GM21619 (cell line): Measurements from ENCODE around the gene RBM22.

Source experiments
- ATAC-seq: cut with Tn5 transposase; IDR thresholded peaks from one replicate; pipeline ENCODE4 v1.9.1; 2021; ENCODE audit not compliant: unreplicated experiment

RBM22 gene

DNA sequence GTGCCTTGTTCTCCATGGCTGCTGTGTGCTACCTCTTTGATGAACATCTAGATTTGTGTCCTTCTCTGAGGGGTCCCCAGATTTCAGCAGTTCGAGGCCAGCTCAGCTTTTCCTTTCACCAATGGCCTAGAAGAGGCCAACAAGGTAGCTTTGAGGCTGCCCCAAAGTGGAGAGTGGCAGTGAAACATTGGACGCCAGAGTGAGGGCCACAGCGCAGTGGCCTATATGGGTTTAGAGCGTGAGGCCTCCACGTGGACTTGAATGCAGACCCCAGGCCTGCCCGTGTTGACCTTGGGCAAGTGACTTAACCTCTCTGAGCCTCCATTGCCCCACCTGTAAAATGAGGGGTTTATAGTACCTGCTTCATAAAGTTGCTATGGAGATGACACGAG, 28.0 kb downstream of the RBM22 start:
- no peak for ATAC-seq

- no peak for ATAC-seq
Observed at GRCh38 chr5:150672237-150672883, 28.5 kb downstream of the RBM22 start.

GRCh38 chr5:150671509-150672236, 29.2 kb downstream of the RBM22 start:
- no peak for ATAC-seq

DNA sequence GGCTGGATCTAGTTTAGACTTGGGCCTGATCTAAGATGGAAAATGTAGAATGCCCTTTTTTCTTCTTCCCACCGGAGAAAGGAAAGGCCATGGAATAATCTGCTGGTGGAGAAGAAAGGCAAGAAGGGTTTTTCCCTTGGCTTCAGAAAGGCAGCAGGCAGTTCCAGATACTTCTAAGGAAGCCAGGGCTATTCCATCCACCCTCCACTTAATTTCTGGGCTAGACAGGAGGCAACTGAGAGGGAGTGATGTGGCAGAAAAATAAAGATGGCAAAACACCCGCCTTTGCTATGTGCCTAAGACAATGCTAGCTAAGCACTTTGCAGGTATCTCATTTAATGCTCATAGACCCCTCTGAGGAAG, 29.9 kb downstream of the RBM22 start:
- no peak for ATAC-seq

DNA sequence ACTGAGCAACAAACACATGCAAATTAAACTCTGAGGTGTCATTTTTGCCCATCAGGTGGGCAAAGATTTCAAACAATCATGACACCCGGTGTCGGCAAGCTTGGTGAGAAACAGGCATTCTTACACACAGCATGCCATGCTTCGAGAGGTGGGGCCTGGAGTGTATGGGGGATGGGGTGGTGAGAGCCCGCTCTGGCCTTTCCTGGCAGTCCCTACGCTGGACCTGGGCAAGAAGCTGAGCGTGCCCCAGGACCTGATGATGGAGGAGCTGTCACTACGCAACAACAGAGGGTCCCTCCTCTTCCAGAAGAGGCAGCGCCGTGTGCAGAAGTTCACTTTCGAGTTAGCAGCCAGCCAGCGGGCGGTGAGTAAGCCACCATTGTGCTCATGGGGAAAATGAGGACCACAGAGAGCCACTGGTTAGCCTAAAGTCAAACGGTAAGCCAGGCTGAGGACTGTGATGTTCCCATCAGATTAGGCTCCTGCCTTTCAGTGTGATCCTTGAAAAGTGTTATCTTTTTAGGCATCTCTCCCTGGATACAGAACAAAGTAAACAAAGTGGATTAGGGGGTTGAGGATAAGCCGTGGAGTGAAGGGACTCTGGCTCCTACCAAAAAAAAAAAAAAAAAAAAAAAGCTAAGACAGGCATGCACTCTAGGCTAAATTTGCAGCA, 30.5 kb downstream of the RBM22 start:
- ATAC-seq = no peak

- ATAC-seq = no peak
Observed at GRCh38 chr5:150665044-150665443, 35.8 kb downstream of the RBM22 start.

- ATAC-seq = no peak
Observed at GRCh38 chr5:150663936-150664335, 36.9 kb downstream of the RBM22 start.

- ATAC-seq = no peak
Observed at GRCh38 chr5:150662731-150663516, 37.9 kb downstream of the RBM22 start.

DNA sequence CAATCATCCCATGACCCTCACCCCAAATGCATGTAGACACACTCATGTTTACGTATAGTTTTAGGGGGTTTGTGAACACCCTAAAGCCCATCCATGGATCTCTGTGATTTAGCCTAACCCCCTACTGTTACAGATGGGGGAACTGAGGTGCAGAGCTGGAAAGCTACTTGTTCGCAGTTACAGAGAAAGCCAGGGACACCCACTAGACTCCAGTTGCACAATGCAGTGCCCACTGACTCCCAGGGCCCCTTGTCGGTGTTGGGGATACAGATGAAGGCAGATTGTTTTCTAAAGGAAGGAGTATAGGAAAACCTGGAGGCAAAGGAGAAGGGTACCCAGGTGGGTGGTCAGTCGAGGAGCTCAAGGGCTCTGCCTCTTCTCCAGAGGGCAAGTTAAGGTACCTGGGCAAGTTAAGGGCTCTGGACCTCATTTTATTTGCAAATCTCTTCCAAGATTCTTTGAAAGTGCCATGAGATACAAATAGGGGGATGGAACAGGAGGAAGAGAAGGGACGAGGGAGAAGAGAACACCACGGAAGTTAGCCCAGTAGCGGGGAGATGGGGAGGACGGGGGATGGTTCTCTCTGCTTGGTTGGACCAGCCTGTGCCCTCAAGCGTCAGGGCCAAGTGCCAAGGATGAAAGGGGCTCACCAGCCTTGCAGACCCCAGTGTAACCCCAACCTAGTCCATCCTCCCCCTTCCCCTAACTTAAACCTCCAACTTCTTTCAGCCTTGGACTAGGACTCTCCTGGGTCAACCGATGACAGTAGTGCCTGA, 38.9 kb downstream of the RBM22 start:
- ATAC-seq = no peak

DNA sequence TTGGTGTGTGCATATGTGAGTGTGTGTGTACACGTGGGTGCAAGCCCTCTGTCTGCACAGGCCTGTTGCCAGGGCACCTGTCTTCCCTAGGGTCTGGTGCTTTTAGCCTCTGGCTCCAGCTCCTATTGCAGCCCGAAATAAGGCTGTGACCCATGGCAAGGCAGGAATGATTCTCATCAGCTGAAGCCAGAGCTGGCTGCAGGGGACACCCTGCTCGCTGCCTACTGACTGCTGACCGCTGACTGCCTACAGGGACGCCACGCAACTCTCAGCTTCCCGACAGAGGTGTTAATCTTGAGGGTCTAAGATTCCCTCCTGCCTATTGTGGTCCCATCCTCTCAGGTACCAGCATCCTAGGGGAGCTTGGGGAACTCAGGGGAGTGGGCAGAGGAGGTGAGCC, 39.8 kb downstream of the RBM22 start, which contains the start of gene MYOZ3:
MYOZ3 (plus strand) TSS at position 166 of the 400 bp plus-strand sequence. CDS start 1,691 bp downstream, outside the sequence.
- no peak for ATAC-seq

DNA sequence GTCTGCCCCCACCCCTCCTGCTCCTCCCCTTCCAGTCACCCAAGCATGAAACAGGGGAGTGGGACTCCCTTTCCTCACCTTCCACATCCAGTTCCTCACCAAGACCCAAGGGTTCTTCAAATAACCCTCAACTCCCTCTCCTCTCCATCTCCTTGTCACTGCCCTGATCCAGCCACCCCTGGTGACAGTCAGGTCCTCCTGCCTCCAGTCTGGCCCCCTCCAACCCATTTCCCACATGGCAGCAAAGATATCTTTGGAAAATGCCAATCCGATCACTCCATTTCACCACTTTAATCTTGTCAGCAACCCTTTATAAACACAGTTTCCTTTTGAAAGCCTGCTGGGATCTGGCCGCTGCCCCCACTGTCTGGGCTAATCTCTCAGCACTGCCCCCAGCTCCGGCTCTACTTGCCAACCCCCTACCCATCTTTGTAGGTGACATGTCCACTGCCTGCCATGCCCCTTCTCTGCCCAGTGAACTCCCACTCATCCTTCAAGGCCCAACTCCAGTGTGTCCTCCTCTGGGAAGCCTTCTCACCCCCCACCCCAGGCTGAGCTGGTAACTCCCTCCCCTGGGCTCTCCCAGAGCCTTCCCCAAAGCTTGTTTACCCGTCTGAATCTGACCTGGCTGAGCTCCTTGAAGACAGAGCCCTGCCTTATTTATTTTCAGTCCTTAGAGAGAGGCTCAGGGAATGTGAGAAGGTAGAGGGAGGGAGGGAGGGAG, 40.6 kb downstream of the RBM22 start:
- no peak for ATAC-seq

DNA sequence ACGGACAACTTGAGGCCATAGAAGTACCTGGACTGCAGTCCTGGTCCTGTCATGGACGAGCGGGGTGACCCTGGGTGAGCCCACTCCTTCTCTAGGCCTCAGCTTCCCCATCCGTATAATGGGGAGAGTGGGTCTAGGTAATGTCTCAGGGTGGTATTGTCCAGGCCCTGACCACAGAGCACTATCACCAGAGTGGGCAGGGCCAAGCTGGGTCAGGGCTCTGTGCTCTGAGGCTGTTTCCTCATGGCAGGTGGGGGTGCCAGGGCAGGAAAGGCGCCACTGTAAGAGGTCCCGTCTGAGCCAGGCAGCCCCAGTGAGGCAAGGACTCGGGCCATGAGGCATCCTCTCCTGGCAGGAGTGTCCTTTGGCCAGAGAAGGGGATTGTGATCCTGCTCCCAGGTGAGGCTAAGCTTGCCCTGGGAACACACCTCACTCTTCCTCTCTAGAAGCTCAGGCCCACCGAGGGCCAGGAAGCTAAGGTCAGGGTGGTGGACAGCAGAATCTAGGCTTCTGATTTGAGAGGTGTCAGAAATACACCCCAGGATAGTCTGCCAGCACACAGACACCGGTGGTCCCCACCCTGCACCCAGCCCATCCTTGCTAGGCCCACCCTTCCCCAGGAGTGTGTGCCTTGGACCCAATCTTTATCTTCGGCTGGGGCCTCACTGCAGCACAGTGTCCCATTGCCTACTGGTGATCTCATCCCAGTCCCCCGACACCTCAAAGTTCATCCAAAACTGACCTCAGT, 41.3 kb downstream of the RBM22 start:
- no peak for ATAC-seq

DNA sequence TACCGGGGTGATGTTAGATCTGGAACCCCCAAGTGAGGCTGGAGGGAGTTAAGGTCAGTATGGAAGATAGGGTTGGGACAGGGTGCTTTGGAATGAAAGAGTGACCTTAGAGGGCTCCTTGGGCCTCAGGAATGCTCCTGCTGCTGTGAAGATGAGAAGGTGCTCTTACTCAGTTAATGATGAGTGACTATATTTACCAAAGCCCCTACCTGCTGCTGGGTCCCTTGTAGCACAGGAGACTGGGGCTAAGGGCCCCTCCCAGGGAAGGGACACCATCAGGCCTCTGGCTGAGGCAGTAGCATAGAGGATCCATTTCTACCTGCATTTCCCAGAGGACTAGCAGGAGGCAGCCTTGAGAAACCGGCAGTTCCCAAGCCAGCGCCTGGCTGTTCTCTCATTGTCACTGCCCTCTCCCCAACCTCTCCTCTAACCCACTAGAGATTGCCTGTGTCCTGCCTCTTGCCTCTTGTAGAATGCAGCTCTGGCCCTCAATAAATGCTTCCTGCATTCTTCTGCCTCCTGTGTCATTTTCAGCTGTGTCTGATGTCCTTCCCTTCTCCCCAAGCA, 42.1 kb downstream of the RBM22 start:
- ATAC-seq = no peak

GRCh38 chr5:150658121-150658520, 42.7 kb downstream of the RBM22 start:
- ATAC-seq = no peak

GRCh38 chr5:150656191-150657132, 44.4 kb downstream of the RBM22 start:
- peak; percentile 81 for ATAC-seq

- no peak for ATAC-seq
Observed at GRCh38 chr5:150655221-150655620, 45.6 kb downstream of the RBM22 start.

GRCh38 chr5:150653762-150654556, 46.9 kb downstream of the RBM22 start:
- no peak for ATAC-seq
